SK-N-SH treated with all-trans-retinoic acid at 6 μM for 48 hours (cell line): ENCODE measurements around the gene WIPF2.
A peak's percentile ranks its signal among the peaks of the same experiment; 100 is the strongest.

Experiments
- ATAC-seq: fragments of 200-7000 bp; cut with Tn5 transposase; 3 replicates; pipeline ENCODE4 v1.9.1; 2020; ENCODE audit warnings: mild to moderate bottlenecking, moderate library complexity
- ARNTL ChIP-seq: fragments of 450-650 bp; formaldehyde crosslinking; IDR thresholded peaks from 2 replicates; pipeline ENCODE4 v1.5.0; 2020; ENCODE audit warnings: low read depth, mild to moderate bottlenecking, moderate library complexity, borderline replicate concordance
- BACH2 ChIP-seq: fragments of 250-450 bp; sonication (Bioruptor Pico); IDR thresholded peaks from 2 replicates; pipeline ENCODE4 v1.9.0; 2021; ENCODE audit warnings: mild to moderate bottlenecking, borderline replicate concordance
- CREB5 ChIP-seq: fragments of 250-450 bp; sonication (Bioruptor Pico); IDR thresholded peaks from 2 replicates; pipeline ENCODE4 v1.5.1; 2020; ENCODE audit warnings: low read depth, mild to moderate bottlenecking, moderate library complexity
- CSDC2 ChIP-seq: fragments of 250-450 bp; sonication (Bioruptor Pico); IDR thresholded peaks from 2 replicates; pipeline ENCODE4 v1.5.0; 2020; ENCODE audit warnings: mild to moderate bottlenecking, moderate library complexity
- CSRNP3 ChIP-seq: fragments of 250-450 bp; sonication (Bioruptor Pico); IDR thresholded peaks from 2 replicates; pipeline ENCODE4 v1.5.1; 2021; ENCODE audit warnings: mild to moderate bottlenecking, moderate library complexity
- ESRRG ChIP-seq: fragments of 250-450 bp; sonication (Bioruptor Pico); IDR thresholded peaks from 2 replicates; pipeline ENCODE4 v1.6.1; 2021; ENCODE audit warnings: mild to moderate bottlenecking
- ISL1 ChIP-seq: fragments of 250-450 bp; sonication (Bioruptor Pico); IDR thresholded peaks from 2 replicates; pipeline ENCODE4 v2.1.2; 2022; ENCODE audit warnings: mild to moderate bottlenecking, moderate library complexity
- OSR1 ChIP-seq: fragments of 250-450 bp; sonication (Bioruptor Pico); IDR thresholded peaks from 2 replicates; pipeline ENCODE4 v1.8.0; 2022; ENCODE audit warnings: moderate library complexity, mild to moderate bottlenecking, inconsistent platforms
- PATZ1 ChIP-seq: fragments of 250-450 bp; sonication (Bioruptor Pico); IDR thresholded peaks from 2 replicates; pipeline ENCODE4 v1.8.0; 2020; ENCODE audit warnings: mild to moderate bottlenecking, moderate library complexity, borderline replicate concordance
- POU6F1 ChIP-seq: fragments of 250-450 bp; sonication (Bioruptor Pico); IDR thresholded peaks from 2 replicates; pipeline ENCODE4 v1.8.0; 2021; ENCODE audit warnings: low read depth, mild to moderate bottlenecking, moderate library complexity, borderline replicate concordance
- PPARA ChIP-seq: fragments of 250-450 bp; sonication (Bioruptor Pico); IDR thresholded peaks from 2 replicates; pipeline ENCODE4 v1.5.0; 2020; ENCODE audit warnings: mild to moderate bottlenecking, borderline replicate concordance
- RARB ChIP-seq: fragments of 250-450 bp; sonication (Bioruptor Pico); IDR thresholded peaks from 2 replicates; pipeline ENCODE4 v1.8.0; 2021; ENCODE audit warnings: mild to moderate bottlenecking, moderate library complexity
- SNAI2 ChIP-seq: fragments of 250-450 bp; sonication (Bioruptor Pico); IDR thresholded peaks from 2 replicates; pipeline ENCODE4 v1.5.0; 2020; ENCODE audit warnings: mild to moderate bottlenecking, moderate library complexity
- TCF4 ChIP-seq: fragments of 250-450 bp; sonication (Bioruptor Pico); IDR thresholded peaks from 2 replicates; pipeline ENCODE4 v1.8.0; 2021; ENCODE audit warnings: mild to moderate bottlenecking, moderate library complexity, borderline replicate concordance
- TOX ChIP-seq: fragments of 250-450 bp; sonication (Bioruptor Pico); IDR thresholded peaks from 2 replicates; pipeline ENCODE4 v1.8.0; 2021; ENCODE audit warnings: mild to moderate bottlenecking, moderate library complexity, borderline replicate concordance
- TSHZ2 ChIP-seq: fragments of 250-450 bp; sonication (Bioruptor Pico); IDR thresholded peaks from 2 replicates; pipeline ENCODE4 v1.5.0; 2020; ENCODE audit warnings: mild to moderate bottlenecking, moderate library complexity
- ZC3H10 ChIP-seq: fragments of 250-450 bp; sonication (Bioruptor Pico); IDR thresholded peaks from 2 replicates; pipeline ENCODE4 v1.5.1; 2021; ENCODE audit warnings: mild to moderate bottlenecking, moderate library complexity
- ZFP3 ChIP-seq: fragments of 250-450 bp; sonication (Bioruptor Pico); IDR thresholded peaks from 2 replicates; pipeline ENCODE4 v1.5.0; 2020; ENCODE audit warnings: mild to moderate bottlenecking, moderate library complexity
- ZFP30 ChIP-seq: fragments of 450-650 bp; formaldehyde crosslinking; IDR thresholded peaks from 2 replicates; pipeline ENCODE4 v1.5.0; 2022; ENCODE audit warnings: mild to moderate bottlenecking, moderate library complexity
- ZNF565 ChIP-seq: fragments of 450-650 bp; formaldehyde crosslinking; conservative IDR thresholded peaks from 2 replicates; pipeline ENCODE4 v1.5.0; 2020; ENCODE audit warnings: low read depth, mild to moderate bottlenecking, moderate library complexity
- ZNF70 ChIP-seq: fragments of 450-650 bp; formaldehyde crosslinking; IDR thresholded peaks from 2 replicates; pipeline ENCODE4 v1.5.0; 2020; ENCODE audit warnings: mild to moderate bottlenecking, moderate library complexity
- ZNF8 ChIP-seq: fragments of 450-650 bp; formaldehyde crosslinking; IDR thresholded peaks from 2 replicates; pipeline ENCODE4 v1.5.0; 2020; ENCODE audit warnings: mild to moderate bottlenecking, moderate library complexity

The WIPF2 gene

GRCh38 chr17:40179923-40180659 lies 39.0 kb upstream of the WIPF2 start:
- peak; percentile 29 for ATAC-seq
- TF ChIP-seq SNAI2 (CRISPR knock-in tag) (no peak), ZFP3 (no peak), ZNF565 (CRISPR knock-in tag) (no peak), ZNF70 (CRISPR knock-in tag) (no peak), CSDC2 (no peak), PATZ1 (CRISPR knock-in tag) (no peak)

- ATAC-seq, result no peak
- no peak for TF ChIP-seq TSHZ2 (CRISPR knock-in tag)
- TF ChIP-seq POU6F1 (CRISPR knock-in tag), result no peak
- TF ChIP-seq SNAI2 (CRISPR knock-in tag), result no peak
- no peak for TF ChIP-seq ARNTL
- TF ChIP-seq CSRNP3 (CRISPR knock-in tag), result no peak
- TF ChIP-seq RARB, result no peak
These were observed 38.4 kb upstream of the WIPF2 start for GRCh38 chr17:40180694-40181093.

- no peak for ATAC-seq
- TF ChIP-seq TOX, result no peak
- no peak for TF ChIP-seq RARB
- no peak for TF ChIP-seq TCF4
- no peak for TF ChIP-seq ZNF8 (CRISPR knock-in tag)
- no peak for TF ChIP-seq BACH2 (CRISPR knock-in tag)
- no peak for TF ChIP-seq CREB5 (CRISPR knock-in tag)
- no peak for TF ChIP-seq OSR1 (CRISPR knock-in tag)
- no peak for TF ChIP-seq ISL1 (CRISPR knock-in tag)
- TF ChIP-seq CSDC2, result no peak
- no peak for TF ChIP-seq PPARA (CRISPR knock-in tag)
- TF ChIP-seq ZNF70 (CRISPR knock-in tag), result no peak
- no peak for TF ChIP-seq POU6F1 (CRISPR knock-in tag)
- TF ChIP-seq CSRNP3 (CRISPR knock-in tag), result no peak
- no peak for TF ChIP-seq SNAI2 (CRISPR knock-in tag)
- no peak for TF ChIP-seq ZFP30 (CRISPR knock-in tag)
- no peak for TF ChIP-seq TSHZ2 (CRISPR knock-in tag)
- no peak for TF ChIP-seq ARNTL
- TF ChIP-seq ESRRG (CRISPR knock-in tag), result no peak
- no peak for TF ChIP-seq ZFP3
- TF ChIP-seq ZC3H10 (CRISPR knock-in tag), result no peak
These were observed 37.9 kb upstream of the WIPF2 start for GRCh38 chr17:40181205-40181604.
